Stimulated activated CD8-positive, alpha-beta memory T cell treated with anti-CD3 and anti-CD28 coated beads, Interleukin-15, amount 100 ng/mL, for 24 hours (primary cell): Measurements from ENCODE around the gene ABHD17B.

Experiments
- DNase-seq: peaks from one replicate; pipeline ENCODE4 v3.0.0-alpha.2; 2020; ENCODE audit warnings: low read depth

Gene ABHD17B

GRCh38 chr9:71819115-71819739, 91.8 kb downstream of the ABHD17B start:
- no peak for DNase-seq

DNA sequence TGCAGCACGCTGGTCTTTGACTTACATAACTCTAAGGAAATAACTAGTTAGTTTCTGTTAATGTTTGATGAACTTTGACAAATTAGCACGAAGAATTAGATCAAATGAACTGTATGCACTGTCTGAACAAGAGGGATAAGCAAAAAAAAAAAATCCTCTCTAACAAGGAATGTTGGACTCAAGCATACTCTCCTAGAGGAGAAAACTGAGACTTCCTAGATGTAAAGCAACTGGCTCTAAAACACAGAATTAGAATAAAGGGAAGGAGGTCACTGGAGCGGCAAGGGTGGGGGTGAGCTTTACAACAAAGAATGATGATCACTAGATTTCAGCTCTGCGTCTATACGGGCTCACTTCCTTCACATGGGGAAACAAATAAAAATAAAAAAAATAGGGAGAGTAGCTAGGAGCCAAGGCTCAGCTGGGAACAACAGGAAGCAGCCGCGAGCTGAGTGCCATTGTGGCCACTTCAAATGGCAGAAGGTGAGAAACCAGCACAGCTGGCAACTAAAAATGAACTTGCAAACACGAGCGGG, 94.0 kb downstream of the ABHD17B start:
- no peak for DNase-seq
